Measurements from ENCODE around the gene GADD45B. TPM values are rescaled to one million over a fixed set of nuclear protein-coding genes. Genes with fewer than 3 reads are reported as not detected.

Gene GADD45B
- total RNA-seq, 1 donor from 2014 or later: 91.2 TPM

- no peak for TF ChIP-seq CTCF (IDR thresholded peaks at IDR 0.05)
- intact Hi-C loops (cut with DNase I): no loop called here
- peaks cover 22% of the 10 kb centered on the region for H3K4me1 ChIP-seq
- H3K27ac ChIP-seq: peak overlapping the region; percentile 95
- peaks cover 11% of the 10 kb centered on the region for H3K36me3 ChIP-seq
- H3K9me3 ChIP-seq: no peaks in the 10 kb centered on the region
- H3K4me3 ChIP-seq: peak overlapping the region; percentile 64
- ATAC-seq: no peak
- no peak for DNase-seq
- no peaks in the 10 kb centered on the region for H3K27me3 ChIP-seq
Observed at GRCh38 chr19:2428756-2429711, 46.9 kb upstream of the GADD45B start.

- ATAC-seq: no peak
- intact Hi-C loops (cut with DNase I): no loop called here
- H3K4me1 ChIP-seq: peaks cover 22% of the 10 kb centered on the region
- H3K4me3 ChIP-seq: no peak overlapping the region
- peaks cover 16% of the 10 kb centered on the region for H3K36me3 ChIP-seq
- no peaks in the 10 kb centered on the region for H3K9me3 ChIP-seq
- no peak for TF ChIP-seq CTCF (IDR thresholded peaks at IDR 0.05)
- no peaks in the 10 kb centered on the region for H3K27me3 ChIP-seq
- DNase-seq: no peak
- no peak overlapping the region for H3K27ac ChIP-seq
Observed at GRCh38 chr19:2429917-2430535, 45.9 kb upstream of the GADD45B start.

DNA sequence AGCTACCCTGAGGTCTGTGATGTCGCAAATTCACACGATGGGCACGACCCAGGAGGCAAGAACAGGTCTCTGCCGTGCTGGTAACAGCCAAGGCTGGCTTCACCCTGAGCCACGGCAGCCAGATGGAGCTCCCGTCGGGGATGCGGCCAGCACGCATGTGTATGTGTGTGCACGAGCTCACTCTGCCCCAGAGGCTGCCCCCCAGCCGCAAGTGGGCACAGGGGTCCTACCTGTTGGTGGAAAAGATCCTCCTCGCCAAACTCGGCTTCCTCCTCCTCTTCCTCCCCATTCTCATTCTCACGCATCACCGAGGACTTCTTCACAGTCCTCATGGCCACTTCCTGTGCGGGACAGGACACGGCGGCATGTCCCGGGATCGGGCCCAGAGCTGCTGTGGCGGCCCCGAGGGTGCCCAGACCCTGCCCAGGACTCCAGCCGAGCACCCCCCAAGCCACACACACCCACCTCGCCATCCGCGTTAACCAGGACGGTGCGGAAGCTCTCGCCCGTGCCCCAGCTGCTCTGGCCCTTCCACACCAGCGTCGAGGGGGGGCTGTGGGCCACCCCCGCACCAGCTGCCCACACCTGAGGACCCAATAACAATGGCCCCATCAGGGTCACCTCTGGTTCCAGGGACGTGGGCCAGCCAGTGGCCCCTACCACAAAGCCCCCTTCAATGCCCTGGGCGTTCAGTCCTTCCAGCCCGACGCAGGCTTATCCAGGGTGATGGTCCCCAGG lies 44.4 kb upstream of the GADD45B start:
- Histone ChIP-seq H3K4me1 (peaks cover 10% of the 10 kb centered on the region), H3K36me3 (peaks cover 16% of the 10 kb centered on the region), H3K9me3 (no peaks in the 10 kb centered on the region), H3K4me3 (no peak overlapping the region), H3K27me3 (no peaks in the 10 kb centered on the region), H3K27ac (no peak overlapping the region)
- no peak for TF ChIP-seq CTCF (IDR thresholded peaks at IDR 0.05)
- DNase-seq: no peak
- intact Hi-C loops (cut with DNase I): no loop called here
- ATAC-seq: no peak

- TF ChIP-seq CTCF (IDR thresholded peaks at IDR 0.05): no peak
- intact Hi-C loops (cut with DNase I): no loop called here
- Histone ChIP-seq H3K4me1 (peaks cover 7% of the 10 kb centered on the region), H3K4me3 (no peak overlapping the region), H3K27ac (no peak overlapping the region), H3K9me3 (no peaks in the 10 kb centered on the region), H3K27me3 (no peaks in the 10 kb centered on the region), H3K36me3 (peaks cover 17% of the 10 kb centered on the region)
- ATAC-seq: no peak
- no peak for DNase-seq
Observed at GRCh38 chr19:2432131-2432848, 43.6 kb upstream of the GADD45B start.

GRCh38 chr19:2433854-2434253 lies 42.1 kb upstream of the GADD45B start:
- no peak for TF ChIP-seq CTCF (IDR thresholded peaks at IDR 0.05)
- Histone ChIP-seq H3K4me1 (no peaks in the 10 kb centered on the region), H3K36me3 (peaks cover 25% of the 10 kb centered on the region), H3K27me3 (no peaks in the 10 kb centered on the region), H3K4me3 (no peak overlapping the region), H3K27ac (no peak overlapping the region), H3K9me3 (no peaks in the 10 kb centered on the region)
- intact Hi-C loops (cut with DNase I): no loop called here
- ATAC-seq (no peak), DNase-seq (no peak)
